OCI-LY7 (cell line): ENCODE data around the gene PIK3R3. TPM values are rescaled to one million over a fixed set of nuclear protein-coding genes. Genes with fewer than 3 reads are reported as not detected.
A peak's percentile ranks its signal among the peaks of the same experiment; 100 is the strongest.

Experiments
- BruUV-seq: library from RNA; stranded (reverse); fragments of 400-500 nt; replicated peaks from 2 replicates; lab custom pipeline; 2021; lab: Mats Ljungman, UMichigan
- CTCF ChIA-PET: fragments of 300-600 bp; sonication (Branson Sonifier 250); formaldehyde crosslinking; loops from one replicate; lab custom pipeline; 2022; ENCODE audit warnings: antibody characterized with exemption; ENCODE audit not compliant: unreplicated experiment; lab: Charles Lee
- POLR2A ChIA-PET: fragments of 300-600 bp; sonication (Branson Sonifier 250); formaldehyde crosslinking; loops from one replicate; lab custom pipeline; 2022; ENCODE audit warnings: antibody characterized with exemption; lab: Charles Lee
- DNase-seq: peaks from one replicate; pipeline ENCODE4 v3.0.0-alpha.2; 2015; ENCODE audit warnings: low spot score
- H2AFZ ChIP-seq: fragments of 200-600 bp; sonication (generic), shearing (Covaris generic); 2 replicates; pipeline ENCODE4 v1.6.1; 2014; ENCODE audit warnings: mild to moderate bottlenecking, antibody characterized with exemption, low read length, moderate library complexity
- H3K27ac ChIP-seq: fragments of 200-600 bp; sonication (generic); 2 replicates; pipeline ENCODE4 v1.5.1; 2014; ENCODE audit warnings: mixed run types, low read depth, mild to moderate bottlenecking, moderate library complexity, low read length, inconsistent platforms; ENCODE audit not compliant: poor library complexity, severe bottlenecking
- H3K36me3 ChIP-seq: fragments of 200-600 bp; sonication (generic); 2 replicates; pipeline ENCODE4 v1.6.1; 2014; ENCODE audit warnings: mild to moderate bottlenecking, antibody characterized with exemption, low read length, moderate library complexity, mixed read lengths; ENCODE audit not compliant: insufficient read depth
- H3K4me1 ChIP-seq: fragments of 200-600 bp; sonication (generic); 2 replicates; pipeline ENCODE4 v1.5.1; 2014; ENCODE audit warnings: mild to moderate bottlenecking, low read length; ENCODE audit not compliant: insufficient read depth, poor library complexity, severe bottlenecking
- H3K4me2 ChIP-seq: fragments of 200-600 bp; sonication (generic); 2 replicates; pipeline ENCODE4 v1.6.1; 2014; ENCODE audit warnings: mild to moderate bottlenecking, low read length
- H3K4me3 ChIP-seq: fragments of 200-600 bp; sonication (generic); 2 replicates; pipeline ENCODE4 v1.5.1; 2014; ENCODE audit warnings: mild to moderate bottlenecking, low read depth, low read length; ENCODE audit not compliant: poor library complexity, severe bottlenecking
- H3K79me2 ChIP-seq: fragments of 200-600 bp; sonication (generic); 2 replicates; pipeline ENCODE4 v1.6.1; 2016; ENCODE audit warnings: low read depth, mild to moderate bottlenecking, low read length, moderate library complexity, mixed read lengths; ENCODE audit not compliant: insufficient read depth
- H3K9me2 ChIP-seq: fragments of 200-600 bp; sonication (generic); 2 replicates; pipeline ENCODE4 v1.6.1; 2016; ENCODE audit warnings: mild to moderate bottlenecking, low read length, mixed read lengths; ENCODE audit not compliant: insufficient read depth
- H3K9me3 ChIP-seq: fragments of 200-600 bp; sonication (generic); 2 replicates; pipeline ENCODE4 v1.6.1; 2014; ENCODE audit warnings: mild to moderate bottlenecking, mixed run types, low read length, mixed read lengths
- H4K20me1 ChIP-seq: fragments of 200-600 bp; sonication (generic); 2 replicates; pipeline ENCODE4 v1.6.1; 2014; ENCODE audit warnings: mild to moderate bottlenecking, antibody characterized with exemption, low read length, moderate library complexity, mixed read lengths; ENCODE audit not compliant: insufficient read depth
- CTCF ChIP-seq: fragments of 200-600 bp; sonication (generic); conservative IDR thresholded peaks from 2 replicates; pipeline ENCODE4 v1.5.1; 2014; ENCODE audit warnings: mild to moderate bottlenecking, antibody characterized with exemption, low read length, moderate library complexity, mixed read lengths
- EZH2phosphoT487 ChIP-seq: fragments of 200-600 bp; sonication (generic); IDR thresholded peaks from 2 replicates; pipeline ENCODE4 v1.6.1; 2018; ENCODE audit warnings: low read depth, borderline replicate concordance, mild to moderate bottlenecking, mixed run types, antibody characterized with exemption, low read length, moderate library complexity, mixed read lengths
- intact Hi-C: fragments of 100-400 bp; cut with micrococcal nuclease; formaldehyde crosslinking; loops from one replicate; pipeline ENCODE4 v1.10.0; 2022; ENCODE audit not compliant: unreplicated experiment
- total RNA-seq, 2 experiments: library from RNA; depleted of rRNA in 1 of 2; stranded (reverse); fragments of >200 nt in 1 of 2; shearing (Covaris generic) in 1 of 2; gene quantifications; 2 replicates each; pipeline ENCODE4 v1.2.3, GENCODE V29; 2014 to 2022

The PIK3R3 gene
- total RNA-seq, 2 experiments from 2014 or later: 12.7 to 27.0 TPM

DNA sequence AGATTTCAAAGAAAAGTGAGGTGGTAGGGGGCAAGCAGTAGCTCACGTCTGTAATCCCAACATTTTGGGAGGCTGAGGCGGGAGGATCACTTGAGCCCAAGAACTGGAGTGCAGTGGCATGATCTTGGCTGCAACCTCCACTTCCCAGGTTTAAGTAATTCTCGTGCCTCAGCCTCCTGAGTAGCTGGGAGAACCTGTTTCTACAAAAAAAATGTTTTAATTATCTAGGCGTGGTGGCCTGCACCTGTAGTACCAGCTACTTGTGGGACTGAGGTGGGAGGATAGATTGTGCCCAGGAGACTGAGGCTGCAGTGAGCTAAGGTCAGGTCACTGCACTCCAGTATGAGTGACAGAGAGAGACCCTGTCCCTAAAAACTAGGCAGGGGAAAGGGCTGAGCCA, 39.9 kb upstream of the PIK3R3 start:
- intact Hi-C loops: no loop called here
- DNase-seq: no peak
- H3K36me3 ChIP-seq: no peaks in the 10 kb centered on the region
- peaks cover 44% of the 10 kb centered on the region for H3K4me1 ChIP-seq
- H3K79me2 ChIP-seq: no peaks in the 10 kb centered on the region
- H3K9me2 ChIP-seq: no peaks in the 10 kb centered on the region
- POLR2A ChIA-PET: interaction anchor here (1.0 to 1.1 kb wide), 2 partner anchors 13 to 38 kb away, joined by 3 to 4 read pairs; no protein-coding TSS in a partner anchor
- TF ChIP-seq CTCF: no peak
- TF ChIP-seq EZH2phosphoT487: no peak
- no peaks in the 10 kb centered on the region for H4K20me1 ChIP-seq
- H2AFZ ChIP-seq: peak overlapping the region; percentile 67; the same call in 1 of the 2 replicates
- H3K4me3 ChIP-seq: no peak overlapping the region
- no peaks in the 10 kb centered on the region for H3K9me3 ChIP-seq
- H3K4me2 ChIP-seq: peak overlapping the region; percentile 53; the same call in 1 of the 2 replicates
- CTCF ChIA-PET: interaction anchor here (0.6 kb wide), 1 partner anchor 132 kb away, joined by 3 read pairs; no protein-coding TSS in a partner anchor
- no TSS peak for BruUV-seq
- no peak overlapping the region for H3K27ac ChIP-seq

GRCh38 chr1:46171871-46172270, 39.4 kb upstream of the PIK3R3 start:
- peaks cover 49% of the 10 kb centered on the region for H3K4me1 ChIP-seq
- H3K9me2 ChIP-seq: no peaks in the 10 kb centered on the region
- no peak overlapping the region for H3K27ac ChIP-seq
- ChIA-PET POLR2A (interaction anchor here (1.0 to 1.1 kb wide), 2 partner anchors 12 to 38 kb away, joined by 3 to 4 read pairs; no protein-coding TSS in a partner anchor), CTCF (no interaction called here)
- H3K9me3 ChIP-seq: no peaks in the 10 kb centered on the region
- DNase-seq: peak; percentile 28
- H4K20me1 ChIP-seq: no peaks in the 10 kb centered on the region
- no peaks in the 10 kb centered on the region for H3K36me3 ChIP-seq
- intact Hi-C loops: no loop called here
- peak overlapping the region; percentile 67; the same call in 1 of the 2 replicates for H2AFZ ChIP-seq
- H3K4me3 ChIP-seq: no peak overlapping the region
- TF ChIP-seq EZH2phosphoT487 (no peak), CTCF (no peak)
- BruUV-seq: no TSS peak
- H3K4me2 ChIP-seq: peak overlapping the region; percentile 53
- H3K79me2 ChIP-seq: no peaks in the 10 kb centered on the region

GRCh38 chr1:46171351-46171750, 38.9 kb upstream of the PIK3R3 start:
- intact Hi-C loops: no loop called here
- no peaks in the 10 kb centered on the region for H3K79me2 ChIP-seq
- no peak overlapping the region for H3K27ac ChIP-seq
- H3K9me2 ChIP-seq: no peaks in the 10 kb centered on the region
- peak; percentile 52 for DNase-seq
- peak overlapping the region; percentile 53 for H3K4me2 ChIP-seq
- POLR2A ChIA-PET: no interaction called here
- H3K36me3 ChIP-seq: no peaks in the 10 kb centered on the region
- H2AFZ ChIP-seq: peak overlapping the region; percentile 67; the same call in 1 of the 2 replicates
- no peak overlapping the region for H3K4me3 ChIP-seq
- CTCF ChIA-PET: no interaction called here
- no TSS peak for BruUV-seq
- no peaks in the 10 kb centered on the region for H3K9me3 ChIP-seq
- H4K20me1 ChIP-seq: no peaks in the 10 kb centered on the region
- no peak for TF ChIP-seq CTCF
- H3K4me1 ChIP-seq: peaks cover 54% of the 10 kb centered on the region
